BE2C (cell line): ENCODE data around the gene BCAS2. TPM values are rescaled to one million over a fixed set of nuclear protein-coding genes. Genes with fewer than 3 reads are reported as not detected.

Source experiments
- DNase-seq: peaks from one replicate; pipeline ENCODE4 v3.0.0-alpha.2; 2020
- H3K27me3 ChIP-seq: fragments of 250-450 bp; sonication (Bioruptor Pico); 2 replicates; pipeline ENCODE4 v1.5.1; 2020; ENCODE audit warnings: mild to moderate bottlenecking
- H3K36me3 ChIP-seq: fragments of 250-450 bp; sonication (Bioruptor Pico); 2 replicates; pipeline ENCODE4 v1.5.1; 2020; ENCODE audit warnings: mild to moderate bottlenecking
- H3K4me1 ChIP-seq: fragments of 250-450 bp; sonication (Bioruptor Pico); 2 replicates; pipeline ENCODE4 v1.5.1; 2020
- H3K4me3 ChIP-seq: 2 replicates; pipeline ENCODE4 v1.5.1; 2011; ENCODE audit warnings: low read depth, low read length
- H3K9me3 ChIP-seq: fragments of 250-450 bp; sonication (Bioruptor Pico); 2 replicates; pipeline ENCODE4 v1.5.1; 2020
- polyA plus RNA-seq: library from polyadenylated mRNA; unstranded; fragments of >200 nt; gene quantifications from one replicate; pipeline ENCODE4 v1.2.1, GENCODE V29; 2012; ENCODE audit warnings: low read depth, missing spikeins; ENCODE audit not compliant: insufficient read length, insufficient read depth
- TF ChIP-seq, protein P1 (sequence below): IDR thresholded peaks from 2 replicates; pipeline ENCODE4 v1.5.1; 2012; ENCODE audit warnings: mild to moderate bottlenecking, low read depth, low read length

The BCAS2 gene
- polyA plus RNA-seq: 150 TPM

DNA sequence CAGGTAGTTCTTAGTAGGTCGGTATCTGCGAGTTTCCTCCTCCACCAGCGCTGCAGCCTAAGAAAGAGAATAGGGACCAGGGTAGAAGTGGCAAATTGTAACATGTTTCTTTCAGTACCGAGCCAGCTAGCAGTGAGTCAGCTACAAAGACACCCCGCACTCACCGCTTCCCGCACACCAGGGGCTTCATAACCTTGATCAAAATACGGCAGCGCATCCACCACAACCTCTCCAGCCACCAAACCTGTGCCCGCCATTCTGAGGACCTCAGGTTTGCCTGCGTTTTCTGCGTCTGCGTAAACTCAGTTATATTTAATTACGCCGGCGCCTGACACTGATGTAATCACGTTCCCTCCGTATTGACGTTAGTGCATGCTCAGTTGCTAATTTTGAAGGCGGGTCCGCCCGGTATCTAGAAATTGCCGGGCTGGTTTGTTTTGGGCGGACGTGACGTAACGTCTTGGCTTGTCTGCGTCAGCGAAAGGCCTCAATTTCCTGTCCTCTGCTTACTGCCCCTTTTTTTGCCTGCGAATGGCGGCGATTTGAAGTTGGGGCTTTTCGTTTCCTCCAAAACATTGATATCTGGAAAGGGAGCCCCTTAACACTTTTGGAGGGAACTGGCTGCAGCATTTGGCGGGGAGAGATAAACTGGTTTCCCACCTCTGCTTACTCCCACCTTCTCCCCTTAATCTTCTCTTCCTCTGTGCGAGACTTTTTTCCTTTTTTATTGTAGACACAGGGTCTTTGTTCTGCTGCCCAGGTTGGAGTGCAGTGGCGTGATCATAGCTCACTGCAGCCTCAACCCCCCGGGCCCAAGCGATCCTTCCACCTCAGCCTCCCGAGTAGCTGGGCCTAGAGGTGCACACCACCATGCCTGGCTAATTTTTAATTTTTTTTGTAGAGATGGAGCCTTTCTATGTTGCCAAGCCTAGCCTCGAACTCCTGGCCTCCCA lies at the start of gene BCAS2:
Gene BCAS2, minus strand, starts transcription at position 281 of the 953 bp plus-strand sequence. Its CDS starts 24 bp downstream, at position 257.
- H3K4me1 ChIP-seq: no peaks in the 10 kb centered on the region
- TF ChIP-seq, protein P1, sequence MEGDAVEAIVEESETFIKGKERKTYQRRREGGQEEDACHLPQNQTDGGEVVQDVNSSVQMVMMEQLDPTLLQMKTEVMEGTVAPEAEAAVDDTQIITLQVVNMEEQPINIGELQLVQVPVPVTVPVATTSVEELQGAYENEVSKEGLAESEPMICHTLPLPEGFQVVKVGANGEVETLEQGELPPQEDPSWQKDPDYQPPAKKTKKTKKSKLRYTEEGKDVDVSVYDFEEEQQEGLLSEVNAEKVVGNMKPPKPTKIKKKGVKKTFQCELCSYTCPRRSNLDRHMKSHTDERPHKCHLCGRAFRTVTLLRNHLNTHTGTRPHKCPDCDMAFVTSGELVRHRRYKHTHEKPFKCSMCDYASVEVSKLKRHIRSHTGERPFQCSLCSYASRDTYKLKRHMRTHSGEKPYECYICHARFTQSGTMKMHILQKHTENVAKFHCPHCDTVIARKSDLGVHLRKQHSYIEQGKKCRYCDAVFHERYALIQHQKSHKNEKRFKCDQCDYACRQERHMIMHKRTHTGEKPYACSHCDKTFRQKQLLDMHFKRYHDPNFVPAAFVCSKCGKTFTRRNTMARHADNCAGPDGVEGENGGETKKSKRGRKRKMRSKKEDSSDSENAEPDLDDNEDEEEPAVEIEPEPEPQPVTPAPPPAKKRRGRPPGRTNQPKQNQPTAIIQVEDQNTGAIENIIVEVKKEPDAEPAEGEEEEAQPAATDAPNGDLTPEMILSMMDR: no peak
- H3K27me3 ChIP-seq: no peaks in the 10 kb centered on the region
- H3K36me3 ChIP-seq: peaks cover 5% of the 10 kb centered on the region
- H3K9me3 ChIP-seq: no peaks in the 10 kb centered on the region
- DNase-seq: peak; percentile 92
- peak within 1 kb of the TSS; percentile 71 for H3K4me3 ChIP-seq

DNA sequence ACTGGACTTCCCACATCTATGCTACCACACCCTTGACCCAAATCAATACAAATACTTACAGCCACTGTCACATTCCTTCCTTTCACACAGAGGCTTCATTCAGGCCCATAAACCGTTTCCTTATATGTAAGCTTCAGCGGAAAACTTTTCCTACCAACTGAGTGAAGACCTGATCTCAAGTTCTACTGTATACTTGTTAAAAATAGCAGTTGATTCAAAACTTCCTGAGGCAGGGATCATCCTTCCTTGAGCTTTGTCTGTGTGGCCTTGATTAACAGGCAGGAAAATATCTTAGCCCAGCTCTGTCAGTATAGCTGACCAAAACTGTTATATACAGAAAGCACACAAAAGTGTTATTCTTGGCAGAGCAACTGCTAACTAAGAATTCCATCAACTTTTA lies 45.7 kb upstream of the BCAS2 start:
- TF ChIP-seq, protein P1: no peak
- H3K4me1 ChIP-seq: no peaks in the 10 kb centered on the region
- no peak for DNase-seq
- H3K9me3 ChIP-seq: no peaks in the 10 kb centered on the region
- H3K36me3 ChIP-seq: no peaks in the 10 kb centered on the region
- no peak overlapping the region for H3K4me3 ChIP-seq
- H3K27me3 ChIP-seq: peaks cover 16% of the 10 kb centered on the region

DNA sequence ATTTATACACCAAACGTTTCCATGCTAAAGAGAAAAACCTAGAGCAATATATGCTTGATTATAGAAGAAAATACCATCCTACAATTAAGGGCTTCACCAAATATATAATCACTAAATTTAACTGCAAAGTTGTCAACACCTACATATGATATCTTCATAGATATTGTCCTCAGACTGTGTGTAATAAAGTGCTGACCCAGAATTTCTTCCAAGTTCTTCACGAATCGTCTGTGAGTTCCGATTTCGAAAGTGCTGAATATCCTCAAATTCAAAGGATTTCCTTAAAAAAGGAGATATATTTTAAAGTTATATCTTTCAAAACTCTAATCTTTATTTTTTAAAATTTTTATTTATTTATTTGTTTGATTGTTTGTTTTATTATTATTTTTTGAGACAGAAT lies 41.9 kb upstream of the BCAS2 start:
- Histone ChIP-seq H3K9me3 (no peaks in the 10 kb centered on the region), H3K4me1 (no peaks in the 10 kb centered on the region), H3K36me3 (no peaks in the 10 kb centered on the region), H3K4me3 (no peak overlapping the region), H3K27me3 (peaks cover 39% of the 10 kb centered on the region)
- DNase-seq: no peak
- TF ChIP-seq, protein P1: no peak

DNA sequence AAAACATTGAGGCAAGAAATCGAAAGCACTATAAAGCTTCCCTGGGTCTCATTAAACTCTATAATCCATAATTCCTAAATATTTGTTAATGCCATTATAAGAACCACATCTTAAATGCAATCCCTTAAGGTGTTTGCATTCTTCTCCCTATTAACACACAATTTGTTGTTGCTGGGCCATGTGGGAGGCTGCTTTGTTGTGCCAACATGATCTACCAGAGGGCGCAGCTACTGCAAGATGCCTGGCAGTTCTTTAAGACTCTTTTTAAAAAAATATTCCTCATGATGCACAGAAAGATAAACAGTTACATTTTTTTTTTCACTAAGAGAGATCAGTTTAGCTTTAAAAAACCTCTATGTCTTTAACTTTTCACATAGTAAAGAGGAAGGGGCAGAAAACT lies 39.0 kb upstream of the BCAS2 start:
- Histone ChIP-seq H3K4me3 (no peak overlapping the region), H3K9me3 (no peaks in the 10 kb centered on the region), H3K36me3 (no peaks in the 10 kb centered on the region), H3K27me3 (peaks cover 34% of the 10 kb centered on the region), H3K4me1 (no peaks in the 10 kb centered on the region)
- no peak for DNase-seq
- TF ChIP-seq, protein P1: no peak

DNA sequence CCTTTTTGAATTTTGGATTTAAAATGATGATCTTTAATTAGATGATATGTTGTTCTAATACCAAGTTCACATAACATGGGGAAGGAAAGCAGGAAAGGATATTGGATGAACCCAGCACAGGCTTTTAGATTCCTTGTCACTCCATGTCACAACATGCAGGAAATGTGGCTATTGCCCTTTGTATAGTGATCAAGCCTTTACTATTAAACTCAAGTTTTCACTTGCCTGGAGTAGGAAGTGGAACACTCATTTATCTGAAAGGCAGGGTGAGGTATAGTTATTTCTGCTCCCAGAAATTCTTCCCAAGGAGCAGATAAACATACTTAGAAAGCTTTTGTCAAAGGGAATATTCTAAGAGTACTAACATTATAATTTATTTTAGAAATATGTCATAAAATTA lies 37.2 kb upstream of the BCAS2 start:
- Histone ChIP-seq H3K9me3 (no peaks in the 10 kb centered on the region), H3K4me3 (no peak overlapping the region), H3K36me3 (no peaks in the 10 kb centered on the region), H3K27me3 (peaks cover 42% of the 10 kb centered on the region), H3K4me1 (no peaks in the 10 kb centered on the region)
- DNase-seq: no peak
- TF ChIP-seq, protein P1: no peak
